Kidney glomerular epithelial cell (primary cell): Measurements from ENCODE around the gene BAZ1B.
"Not testable (repeated sequence)": the region's sequence is repeated elsewhere in the genome, so short reads cannot be mapped to it uniquely, and the experiment has no call there.

ENCODE experiments used
- DNase-seq: peaks from one replicate; lab custom pipeline; 2025; lab: John Stamatoyannopoulos, UW

The BAZ1B gene

DNA sequence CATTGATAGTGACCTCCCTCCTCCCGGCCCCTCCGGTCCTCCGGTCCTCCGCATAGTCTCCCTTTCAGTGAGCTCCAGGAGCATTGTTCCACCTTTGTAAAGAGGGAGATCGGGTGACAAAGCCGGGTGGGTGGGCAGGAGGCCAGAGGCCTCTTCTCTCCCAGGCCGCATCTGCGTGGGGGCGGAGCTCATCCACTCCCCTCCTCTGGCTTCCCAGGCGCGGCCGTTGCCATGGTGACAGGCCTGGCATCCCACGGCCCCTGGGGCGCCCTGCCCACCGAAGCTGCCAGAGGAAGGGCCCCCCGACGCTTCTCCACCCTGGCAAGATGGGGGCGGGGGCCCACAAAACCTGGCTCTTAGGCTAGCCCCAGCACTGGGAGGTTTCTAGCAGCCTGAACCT lies 92.9 kb downstream of the BAZ1B start:
- no peak for DNase-seq

GRCh38 chr7:73427902-73428787 lies 93.9 kb downstream of the BAZ1B start:
- no peak for DNase-seq

DNA sequence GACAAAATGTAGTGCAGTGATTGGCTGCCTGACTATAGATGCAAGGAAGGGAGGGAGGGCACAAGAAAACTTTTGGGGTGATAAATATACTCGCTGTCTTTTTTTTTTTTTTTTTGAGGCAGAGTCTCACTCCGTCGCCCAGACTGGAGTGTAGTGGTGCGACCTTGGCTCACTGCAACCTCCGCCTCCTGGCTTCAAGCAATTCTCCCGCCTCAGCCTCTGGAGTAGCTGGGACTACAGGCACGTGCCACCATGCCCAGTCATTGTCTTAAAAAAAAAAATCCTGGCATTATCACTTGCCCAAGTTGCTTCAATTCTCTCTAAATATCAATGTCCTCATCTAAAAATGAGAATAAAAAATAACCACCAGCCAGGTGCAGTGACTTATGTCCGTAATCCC lies 96.1 kb downstream of the BAZ1B start:
- no peak for DNase-seq

DNA sequence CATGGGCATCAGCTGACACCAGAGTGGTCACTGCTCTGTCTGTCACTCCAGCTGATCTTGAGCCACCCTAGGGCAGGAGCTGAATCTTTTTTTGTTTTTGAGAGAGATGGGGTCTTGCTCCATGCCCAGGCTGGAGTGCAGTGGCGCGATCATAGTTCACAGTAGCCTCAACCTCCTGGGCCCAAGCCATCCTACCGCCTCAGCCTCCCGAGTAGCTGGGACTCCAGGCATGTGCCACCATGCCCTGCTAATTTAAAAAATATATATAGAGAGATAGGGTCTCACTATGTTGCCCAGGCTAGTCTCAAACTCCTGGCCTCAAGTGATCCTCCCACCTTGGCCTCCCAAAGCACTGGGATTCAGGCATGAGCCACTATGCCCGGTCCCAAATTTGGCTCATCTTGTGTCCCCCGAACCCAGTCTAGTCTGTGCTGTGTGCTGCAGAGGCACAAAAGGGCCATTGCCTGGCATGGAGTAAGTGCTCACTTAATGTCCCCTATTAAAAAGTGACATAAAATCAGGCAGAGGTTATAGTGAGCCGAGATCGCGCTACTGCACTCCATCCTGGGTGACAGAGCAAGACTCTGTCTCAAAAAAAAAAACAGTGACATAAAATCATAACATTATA lies 96.6 kb downstream of the BAZ1B start:
- DNase-seq: no peak

GRCh38 chr7:73424489-73424885 lies 97.6 kb downstream of the BAZ1B start:
- DNase-seq: no peak

DNA sequence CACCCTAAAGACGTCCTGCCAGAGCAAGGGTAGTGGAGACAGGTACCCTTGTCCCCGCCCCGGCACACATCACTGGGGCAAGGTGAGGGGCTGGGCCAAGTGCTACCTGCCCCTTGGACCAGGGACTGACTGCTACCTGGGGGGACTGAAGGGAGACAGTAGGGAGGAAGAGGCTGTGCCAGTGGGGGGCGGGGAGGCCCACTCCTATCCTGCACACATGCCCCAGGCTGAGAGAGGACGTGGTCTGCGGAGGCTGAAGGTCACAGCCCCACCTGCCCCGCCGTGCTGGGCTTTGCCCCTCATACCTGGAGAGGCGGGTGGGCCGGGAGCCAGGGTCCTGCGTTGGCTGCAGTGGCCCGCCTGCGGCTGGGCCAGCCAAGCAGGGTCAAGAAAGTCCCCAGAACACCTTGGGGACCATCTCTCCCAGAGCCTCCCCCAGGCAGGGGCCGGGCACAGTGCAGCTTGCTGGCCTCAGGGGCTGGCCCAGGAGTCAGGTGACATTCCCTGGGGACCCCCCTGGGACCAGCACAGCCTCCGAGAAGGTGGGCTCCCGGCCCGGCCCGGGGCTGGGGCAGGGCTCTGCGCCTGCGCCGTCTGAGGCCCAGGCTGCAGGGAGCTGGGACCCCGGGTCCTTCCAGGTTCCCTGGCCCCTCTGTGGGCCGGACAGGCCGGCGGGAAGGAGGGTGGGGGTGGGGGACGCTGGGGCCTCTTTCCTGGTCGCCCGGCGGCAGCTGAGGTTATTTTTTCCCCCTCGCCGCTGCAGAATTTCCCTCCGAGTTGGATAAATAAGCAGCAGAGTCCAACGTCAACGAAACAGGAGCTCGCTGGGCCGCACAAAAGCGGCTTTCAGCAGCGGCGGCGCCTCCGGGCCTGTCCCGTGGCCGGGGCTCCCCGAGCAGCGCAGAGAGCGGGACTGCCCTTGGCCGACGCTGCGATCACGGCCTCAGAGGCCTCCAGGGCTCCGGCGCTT lies 98.3 kb downstream of the BAZ1B start:
- DNase-seq: no peak

DNA sequence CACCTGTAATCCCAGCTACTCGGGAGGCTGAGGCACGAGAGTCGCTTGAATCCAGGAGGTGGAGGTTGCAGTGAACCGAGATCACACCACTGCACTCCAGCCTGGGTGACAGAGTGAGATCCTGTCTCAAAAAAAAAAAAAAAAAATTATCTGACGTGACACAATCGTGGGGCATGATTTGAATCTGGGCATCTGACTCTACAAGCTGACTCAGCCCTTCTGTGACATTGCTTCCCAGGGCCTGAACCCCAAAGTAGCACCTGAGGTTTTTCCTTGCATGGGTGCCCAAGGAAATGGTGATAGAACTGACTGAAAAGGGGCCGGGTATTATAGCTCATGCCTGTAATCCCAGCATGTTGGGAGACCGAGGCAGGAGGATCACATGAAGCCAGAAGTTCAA lies 101.5 kb downstream of the BAZ1B start:
- not testable (repeated sequence) for DNase-seq

DNA sequence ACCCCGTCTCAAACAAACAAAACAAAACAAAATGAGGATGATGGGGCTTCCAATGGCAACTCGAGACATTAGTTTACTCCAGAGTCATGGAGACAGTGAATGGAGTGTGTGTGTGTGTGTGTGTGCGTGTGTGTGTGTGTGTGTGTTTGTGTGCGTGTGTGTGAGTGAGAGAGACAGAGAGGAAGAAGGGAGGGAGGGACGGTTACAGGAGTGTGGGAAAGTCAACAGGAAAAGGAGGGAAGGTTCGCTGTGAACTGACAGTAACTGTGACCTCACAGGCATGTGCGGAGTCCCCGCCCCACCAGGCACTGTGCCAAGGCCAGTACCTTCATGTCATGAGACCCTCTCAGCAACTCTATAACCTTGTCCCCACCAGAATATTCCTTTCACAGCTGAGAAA lies 102.1 kb downstream of the BAZ1B start:
- DNase-seq: not testable (repeated sequence)

GRCh38 chr7:73418113-73418703 lies 103.9 kb downstream of the BAZ1B start:
- no peak for DNase-seq

- not testable (repeated sequence) for DNase-seq
Measured at GRCh38 chr7:73410541-73411131, 111.5 kb downstream of the BAZ1B start.

GRCh38 chr7:73404860-73405259 lies 117.2 kb downstream of the BAZ1B start:
- not testable (repeated sequence) for DNase-seq

- DNase-seq: not testable (repeated sequence)
Measured at GRCh38 chr7:73399185-73400050, 122.7 kb downstream of the BAZ1B start.

- DNase-seq: no peak
Measured at GRCh38 chr7:73397521-73398281, 124.4 kb downstream of the BAZ1B start.

DNA sequence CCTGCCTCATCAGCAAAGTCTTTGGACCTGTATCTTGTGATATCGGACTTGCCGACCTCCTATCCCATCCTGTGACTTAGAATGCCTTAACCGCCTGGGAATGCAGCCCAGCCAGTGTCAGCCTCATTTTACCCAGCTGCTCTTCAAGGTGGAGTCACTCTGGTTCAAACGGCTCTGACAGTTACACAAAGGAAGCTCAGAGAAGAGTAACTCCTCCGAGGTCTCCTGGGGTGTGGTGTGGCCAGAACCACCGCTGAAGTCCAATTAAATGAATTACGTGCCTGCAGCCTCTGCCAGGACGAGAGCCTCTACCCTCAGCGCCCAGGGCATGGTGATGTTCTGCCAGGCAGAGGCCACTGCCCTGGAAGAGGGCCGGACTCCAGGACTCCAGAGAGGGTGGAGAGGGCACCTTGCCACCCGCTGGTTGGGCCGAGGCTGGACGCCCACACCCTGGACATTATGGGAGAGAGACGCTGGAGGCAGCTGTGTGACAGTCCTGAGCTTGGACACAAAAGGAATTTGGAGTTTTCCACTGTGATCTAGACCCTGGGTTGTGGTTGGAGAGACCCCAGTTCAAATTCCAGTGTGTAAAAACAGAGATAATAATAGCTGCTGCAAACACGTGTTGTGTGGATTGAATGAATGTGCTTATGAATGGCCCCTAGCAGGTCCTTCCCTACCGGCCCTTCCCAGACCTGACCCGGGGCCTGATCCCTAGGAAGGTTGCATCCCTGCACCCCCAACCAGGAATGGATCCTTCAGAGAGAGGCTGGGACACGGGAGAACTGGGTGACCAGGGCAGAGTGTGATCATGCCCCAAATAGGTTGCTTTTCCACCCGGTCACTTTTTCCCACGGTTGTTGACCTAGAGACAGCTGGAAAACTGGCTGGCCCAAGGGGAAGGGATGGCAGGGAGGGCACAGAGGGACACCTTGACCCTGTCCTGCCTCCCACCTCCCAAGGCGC lies 126.3 kb downstream of the BAZ1B start:
- no peak for DNase-seq

- no peak for DNase-seq
Measured at GRCh38 chr7:73394422-73394821, 127.7 kb downstream of the BAZ1B start.

DNA sequence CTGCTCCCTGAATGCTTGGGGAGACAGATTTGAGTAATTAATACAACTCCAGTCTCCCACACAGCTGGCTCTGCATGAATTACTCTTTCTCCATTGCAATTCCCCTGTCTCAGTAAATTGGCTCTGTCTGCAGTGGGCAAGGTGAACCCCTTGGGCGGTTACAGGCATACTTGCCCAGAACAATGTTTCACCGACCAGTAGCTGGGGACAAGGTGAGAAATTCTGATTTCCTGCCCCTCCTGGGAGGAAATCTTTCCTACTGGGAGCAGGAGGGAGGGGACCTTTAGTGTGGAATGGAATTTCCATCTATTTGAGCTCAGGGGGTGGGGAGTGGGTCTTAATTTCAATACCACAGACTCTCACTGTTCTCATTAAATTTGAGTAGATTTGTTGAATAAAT lies 130.7 kb downstream of the BAZ1B start:
- DNase-seq: no peak
